C4-2B (cell line): Measurements from ENCODE around the gene SLC25A21.
A peak's percentile ranks its signal among the peaks of the same experiment; 100 is the strongest.
"Not testable (repeated sequence)": the region's sequence is repeated elsewhere in the genome, so short reads cannot be mapped to it uniquely, and the experiment has no call there.

Experiments used
- H3K27ac ChIP-seq: fragments of 450-650 bp; 2 replicates; pipeline ENCODE4 v1.5.1; 2017
- CTCF ChIP-seq: fragments of 450-650 bp; conservative IDR thresholded peaks from 2 replicates; pipeline ENCODE4 v1.5.1; 2017; ENCODE audit warnings: mild to moderate bottlenecking
- ZFX ChIP-seq: fragments of 450-650 bp; IDR thresholded peaks from 2 replicates; pipeline ENCODE4 v1.6.1; 2017

Gene SLC25A21

GRCh38 chr14:37172024-37172869 lies at the start of gene SLC25A21:
SLC25A21 (minus strand) TSS chr14:37172606.
- peak within 1 kb of the TSS; percentile 92 for H3K27ac ChIP-seq
- peak; percentile 66 for TF ChIP-seq ZFX
- TF ChIP-seq CTCF, result no peak; the same call in 1 of the 2 replicates

- TF ChIP-seq CTCF (no peak), ZFX (no peak)
- no peak overlapping the region for H3K27ac ChIP-seq
Observed at GRCh38 chr14:37221073-37221472, 48.7 kb upstream of the SLC25A21 start.

- TF ChIP-seq CTCF (no peak), ZFX (no peak)
- no peak overlapping the region for H3K27ac ChIP-seq
Observed at GRCh38 chr14:37215345-37215744, 42.9 kb upstream of the SLC25A21 start.

GRCh38 chr14:37213016-37213415 lies 40.6 kb upstream of the SLC25A21 start:
- TF ChIP-seq ZFX, result no peak
- no peak for TF ChIP-seq CTCF
- no peak overlapping the region for H3K27ac ChIP-seq

GRCh38 chr14:37210448-37210847 lies 38.0 kb upstream of the SLC25A21 start:
- no peak for TF ChIP-seq CTCF
- TF ChIP-seq ZFX, result no peak
- no peak overlapping the region for H3K27ac ChIP-seq

GRCh38 chr14:37209617-37210016 lies 37.2 kb upstream of the SLC25A21 start:
- H3K27ac ChIP-seq, result not testable (repeated sequence)

- not testable (repeated sequence) for H3K27ac ChIP-seq
Observed at GRCh38 chr14:37205623-37206605, 33.5 kb upstream of the SLC25A21 start.

- no peak for TF ChIP-seq ZFX
- no peak for TF ChIP-seq CTCF
- H3K27ac ChIP-seq, result no peak overlapping the region
Observed at GRCh38 chr14:37203423-37203822, 31.0 kb upstream of the SLC25A21 start.
